ENCODE results near the gene NEDD4L. TPM values are rescaled to one million over a fixed set of nuclear protein-coding genes. Genes with fewer than 3 reads are reported as not detected.

Gene NEDD4L
- total RNA-seq, 2 experiments from 2014 or later: 11.2 to 13.7 TPM

GRCh38 chr18:58005011-58005410, 39.0 kb upstream of the NEDD4L start:
- intact Hi-C loops (cut with DNase I, micrococcal nuclease): no loop called here
- H3K27me3 ChIP-seq (ENCODE audit: control insufficient read depth in 1 of 2, insufficient read depth in 2 of 2, low read length in 2 of 2): peaks cover 2 to 4% of the 10 kb centered on the region in 2 experiments
- ATAC-seq (ENCODE audit: poor library complexity): no peak
- no peak overlapping the region for H3K27ac ChIP-seq (ENCODE audit: low read depth in 1 of 2, low read length in 2 of 2)
- H3K27ac Mint-ChIP-seq: no peak overlapping the region
- no peak overlapping the region for H3K4me3 ChIP-seq (ENCODE audit: low read length)
- no peaks in the 10 kb centered on the region for H3K9me3 ChIP-seq (ENCODE audit: control insufficient read depth in 1 of 2, insufficient read depth in 1 of 2, low read length in 2 of 2)
- no peaks in the 10 kb centered on the region for H3K9me3 Mint-ChIP-seq
- H3K4me3 Mint-ChIP-seq: no peak overlapping the region
- H3K4me1 Mint-ChIP-seq (ENCODE audit: low read depth): no peaks in the 10 kb centered on the region
- no peaks in the 10 kb centered on the region for H3K36me3 Mint-ChIP-seq (ENCODE audit: low read depth)
- H3K27me3 Mint-ChIP-seq: peaks cover 30% of the 10 kb centered on the region
- no peak for DNase-seq
- POLR2A ChIA-PET: no interaction called here
- TF ChIP-seq, protein P1, sequence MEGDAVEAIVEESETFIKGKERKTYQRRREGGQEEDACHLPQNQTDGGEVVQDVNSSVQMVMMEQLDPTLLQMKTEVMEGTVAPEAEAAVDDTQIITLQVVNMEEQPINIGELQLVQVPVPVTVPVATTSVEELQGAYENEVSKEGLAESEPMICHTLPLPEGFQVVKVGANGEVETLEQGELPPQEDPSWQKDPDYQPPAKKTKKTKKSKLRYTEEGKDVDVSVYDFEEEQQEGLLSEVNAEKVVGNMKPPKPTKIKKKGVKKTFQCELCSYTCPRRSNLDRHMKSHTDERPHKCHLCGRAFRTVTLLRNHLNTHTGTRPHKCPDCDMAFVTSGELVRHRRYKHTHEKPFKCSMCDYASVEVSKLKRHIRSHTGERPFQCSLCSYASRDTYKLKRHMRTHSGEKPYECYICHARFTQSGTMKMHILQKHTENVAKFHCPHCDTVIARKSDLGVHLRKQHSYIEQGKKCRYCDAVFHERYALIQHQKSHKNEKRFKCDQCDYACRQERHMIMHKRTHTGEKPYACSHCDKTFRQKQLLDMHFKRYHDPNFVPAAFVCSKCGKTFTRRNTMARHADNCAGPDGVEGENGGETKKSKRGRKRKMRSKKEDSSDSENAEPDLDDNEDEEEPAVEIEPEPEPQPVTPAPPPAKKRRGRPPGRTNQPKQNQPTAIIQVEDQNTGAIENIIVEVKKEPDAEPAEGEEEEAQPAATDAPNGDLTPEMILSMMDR (IDR thresholded peaks at IDR 0.05): no peak
- no peaks in the 10 kb centered on the region for H3K36me3 ChIP-seq (ENCODE audit: insufficient read depth, low read length)
- CTCF ChIA-PET: no interaction called here
- no peaks in the 10 kb centered on the region for H3K4me1 ChIP-seq (ENCODE audit: insufficient read depth, low read length)

DNA sequence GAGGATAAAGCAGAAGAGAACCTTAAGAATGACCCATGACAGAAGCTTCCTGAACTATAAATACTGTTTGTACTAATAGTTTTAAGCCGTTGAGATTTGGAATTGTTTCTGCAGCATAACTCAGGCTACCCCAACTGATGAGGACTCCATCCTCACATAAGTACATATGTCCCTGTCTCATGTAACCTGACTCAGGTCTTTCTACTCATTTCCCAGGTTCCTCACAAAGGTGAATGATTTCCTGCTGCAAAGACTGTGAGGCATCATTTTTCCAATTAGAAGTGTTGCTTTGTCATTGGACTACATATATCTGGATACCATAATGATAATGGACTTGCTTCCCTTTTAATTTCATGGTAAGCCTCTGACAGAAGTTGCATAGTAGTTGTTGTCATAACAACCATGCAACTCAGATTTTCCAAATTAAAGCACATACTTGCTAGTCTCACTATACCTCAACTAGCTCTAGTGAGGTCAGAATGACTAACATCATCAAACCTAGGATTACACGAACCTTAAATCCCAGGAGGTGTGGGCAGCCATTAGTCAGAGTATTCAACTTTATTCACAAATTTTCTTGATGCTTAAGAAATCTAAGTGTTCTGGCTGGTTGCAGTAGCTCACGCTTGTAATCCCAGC, 38.0 kb upstream of the NEDD4L start:
- POLR2A ChIA-PET: no interaction called here
- no peaks in the 10 kb centered on the region for H3K36me3 Mint-ChIP-seq (ENCODE audit: low read depth)
- H3K9me3 Mint-ChIP-seq: no peaks in the 10 kb centered on the region
- Histone ChIP-seq H3K27me3 (ENCODE audit: control insufficient read depth in 1 of 2, insufficient read depth in 2 of 2, low read length in 2 of 2) (peaks cover 2 to 4% of the 10 kb centered on the region in 2 experiments), H3K4me1 (ENCODE audit: insufficient read depth, low read length) (no peaks in the 10 kb centered on the region), H3K9me3 (ENCODE audit: control insufficient read depth in 1 of 2, insufficient read depth in 1 of 2, low read length in 2 of 2) (no peaks in the 10 kb centered on the region), H3K4me3 (ENCODE audit: low read length) (no peak overlapping the region), H3K36me3 (ENCODE audit: insufficient read depth, low read length) (no peaks in the 10 kb centered on the region), H3K27ac (ENCODE audit: low read depth in 1 of 2, low read length in 2 of 2) (no peak overlapping the region)
- DNase-seq (no peak), ATAC-seq (ENCODE audit: poor library complexity) (no peak)
- H3K27me3 Mint-ChIP-seq: peaks cover 37% of the 10 kb centered on the region
- no peaks in the 10 kb centered on the region for H3K4me1 Mint-ChIP-seq (ENCODE audit: low read depth)
- TF ChIP-seq, protein P1 (IDR thresholded peaks at IDR 0.05): no peak
- intact Hi-C loops (cut with DNase I, micrococcal nuclease): no loop called here
- H3K27ac Mint-ChIP-seq: no peak overlapping the region
- CTCF ChIA-PET: no interaction called here
- no peak overlapping the region for H3K4me3 Mint-ChIP-seq

DNA sequence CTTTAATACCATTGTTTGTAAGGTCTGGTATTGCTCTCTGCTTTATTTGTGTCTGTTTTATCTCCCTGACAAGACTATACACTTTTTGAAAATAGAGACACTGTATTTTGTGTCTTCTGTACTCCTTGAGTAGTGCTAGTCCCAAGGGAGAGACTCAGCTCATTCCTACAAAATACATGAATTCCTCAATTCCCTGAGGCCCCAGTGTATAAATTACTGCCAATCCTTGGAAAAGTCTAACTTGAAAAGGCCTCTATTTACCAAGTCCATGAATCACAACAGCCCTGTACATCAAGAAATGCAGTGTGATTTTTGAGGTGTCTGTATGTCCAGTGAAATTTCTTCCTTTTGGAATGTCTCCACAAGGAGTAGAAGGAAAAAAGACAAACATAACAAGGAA, 34.9 kb upstream of the NEDD4L start:
- H3K4me1 ChIP-seq (ENCODE audit: insufficient read depth, low read length): no peaks in the 10 kb centered on the region
- intact Hi-C loops (cut with DNase I, micrococcal nuclease): no loop called here
- H3K9me3 ChIP-seq (ENCODE audit: control insufficient read depth in 1 of 2, insufficient read depth in 1 of 2, low read length in 2 of 2): no peaks in the 10 kb centered on the region
- no peaks in the 10 kb centered on the region for H3K36me3 ChIP-seq (ENCODE audit: insufficient read depth, low read length)
- ATAC-seq (ENCODE audit: poor library complexity) (no peak), DNase-seq (no peak)
- TF ChIP-seq, protein P1 (IDR thresholded peaks at IDR 0.05): no peak
- no peaks in the 10 kb centered on the region for H3K36me3 Mint-ChIP-seq (ENCODE audit: low read depth)
- CTCF ChIA-PET: no interaction called here
- H3K27me3 ChIP-seq (ENCODE audit: control insufficient read depth in 1 of 2, insufficient read depth in 2 of 2, low read length in 2 of 2): peaks cover 0 to 2% of the 10 kb centered on the region in 2 experiments
- no peak overlapping the region for H3K27ac Mint-ChIP-seq
- H3K9me3 Mint-ChIP-seq: no peaks in the 10 kb centered on the region
- H3K4me3 Mint-ChIP-seq: no peak overlapping the region
- H3K4me3 ChIP-seq (ENCODE audit: low read length): no peak overlapping the region
- POLR2A ChIA-PET: no interaction called here
- H3K27me3 Mint-ChIP-seq: peaks cover 39% of the 10 kb centered on the region
- H3K4me1 Mint-ChIP-seq (ENCODE audit: low read depth): no peaks in the 10 kb centered on the region
- no peak overlapping the region for H3K27ac ChIP-seq (ENCODE audit: low read depth in 1 of 2, low read length in 2 of 2)

All from CD4-positive, alpha-beta T cell (primary cell).